ENCODE data around the gene BAIAP2.

DNA sequence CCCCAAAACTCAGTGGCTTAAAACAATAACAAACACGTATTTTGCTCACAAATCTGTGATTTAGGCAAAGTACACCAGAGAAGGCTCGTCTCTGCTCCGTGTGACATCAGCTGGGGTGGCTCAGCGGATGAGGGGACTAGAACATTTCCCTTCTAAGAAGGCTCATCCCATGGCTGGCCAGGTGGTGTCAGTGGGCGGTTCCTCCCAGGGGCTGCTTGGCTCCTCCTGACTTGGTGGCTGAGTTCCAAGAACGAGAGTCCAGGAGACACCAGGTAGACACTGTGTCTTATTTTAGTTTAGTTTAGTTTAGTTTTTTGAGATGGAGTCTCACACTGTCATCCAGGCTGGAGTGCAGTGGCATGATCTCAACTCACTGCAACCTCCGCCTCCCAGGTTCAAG lies 48.9 kb upstream of the BAIAP2 start:
- TF ChIP-seq CTCF (conservative IDR thresholded peaks at IDR 0.05 in 1 of 2, IDR thresholded peaks at IDR 0.05 in 1 of 2; ENCODE audit: extremely low read depth in 1 of 2, insufficient read depth in 1 of 2, low read depth in 1 of 2, low read length in 2 of 2) (no peak), EZH2 (IDR thresholded peaks at IDR 0.05; ENCODE audit: borderline replicate concordance, low read length) (no peak)
